Activated CD4-positive, alpha-beta T cell treated with anti-CD3 and anti-CD28 coated beads, Interleukin-2, Interleukin-4, amounts not matched to agents 100 ng/mL and 50 ng/mL, durations not matched to agents 16 hours and 8 hours (primary cell): ENCODE results near the gene KIF11.
"Not testable (repeated sequence)": the region's sequence is repeated elsewhere in the genome, so short reads cannot be mapped to it uniquely, and the experiment has no call there.

ENCODE experiments used
- DNase-seq: peaks from one replicate; pipeline ENCODE4 v3.0.0-alpha.2; 2020; ENCODE audit warnings: low spot score

Gene KIF11

GRCh38 chr10:92592761-92593618 lies at the start of gene KIF11:
KIF11 (plus strand) TSS chr10:92593130; CDS start chr10:92593376, 246 bp downstream.
- DNase-seq = peak; percentile 98

GRCh38 chr10:92544296-92544695 lies 48.6 kb upstream of the KIF11 start:
- DNase-seq = no peak

DNA sequence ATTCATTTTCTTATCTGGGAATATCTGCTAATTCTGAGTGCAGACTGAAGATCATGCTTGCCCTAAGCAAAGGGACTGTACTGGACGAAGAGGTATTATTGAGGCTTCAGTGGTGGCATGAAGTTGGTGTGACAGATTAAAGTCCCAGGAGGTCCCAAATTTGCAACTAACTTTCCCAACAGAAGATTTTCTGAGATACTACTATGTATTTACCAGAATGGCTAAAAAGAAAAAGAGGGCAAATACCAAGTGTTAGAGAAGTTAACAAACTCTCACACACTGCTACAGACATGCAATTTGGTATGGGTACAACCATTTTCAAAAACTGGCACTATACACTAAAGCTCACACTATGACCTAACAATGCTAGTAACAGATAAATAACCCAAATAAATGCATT lies 47.4 kb upstream of the KIF11 start:
- DNase-seq = no peak

DNA sequence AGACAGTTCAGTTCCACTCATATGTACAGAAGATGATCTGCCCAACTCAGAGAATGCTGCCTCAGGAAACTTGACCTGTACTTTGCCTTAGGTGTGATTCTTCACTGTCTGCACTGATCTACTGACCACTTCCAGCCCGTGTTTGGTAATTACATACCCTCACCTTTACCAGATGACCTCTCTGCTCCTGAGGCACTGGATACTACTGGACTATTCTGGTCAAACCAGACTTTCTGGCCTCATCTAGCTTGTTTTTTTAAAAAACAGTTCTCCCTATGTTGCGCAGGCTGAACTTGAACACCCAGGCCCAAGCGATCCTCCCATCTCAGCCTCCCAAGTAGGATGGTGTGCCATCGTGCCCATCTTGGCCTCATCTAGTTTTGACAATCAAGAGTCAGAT lies 45.3 kb upstream of the KIF11 start:
- DNase-seq = no peak

DNA sequence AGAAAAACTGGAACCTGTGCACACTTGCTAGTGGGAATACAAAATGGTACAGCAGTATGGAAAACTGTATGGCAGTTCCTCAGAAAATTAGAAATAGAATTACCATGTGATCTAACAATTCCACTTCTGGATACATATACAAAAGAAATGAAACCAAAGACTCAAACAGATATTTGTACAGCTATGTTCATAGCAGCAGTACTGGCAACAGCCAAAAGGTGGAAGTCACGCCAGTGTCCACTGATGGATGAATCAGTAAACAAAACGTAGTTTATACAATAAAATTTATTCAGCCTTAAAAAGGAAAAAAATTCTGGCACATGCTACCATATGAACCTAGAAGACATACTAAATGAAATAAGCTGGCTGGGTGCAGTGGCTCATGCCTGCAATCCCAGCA lies 42.0 kb upstream of the KIF11 start:
- no peak for DNase-seq

DNA sequence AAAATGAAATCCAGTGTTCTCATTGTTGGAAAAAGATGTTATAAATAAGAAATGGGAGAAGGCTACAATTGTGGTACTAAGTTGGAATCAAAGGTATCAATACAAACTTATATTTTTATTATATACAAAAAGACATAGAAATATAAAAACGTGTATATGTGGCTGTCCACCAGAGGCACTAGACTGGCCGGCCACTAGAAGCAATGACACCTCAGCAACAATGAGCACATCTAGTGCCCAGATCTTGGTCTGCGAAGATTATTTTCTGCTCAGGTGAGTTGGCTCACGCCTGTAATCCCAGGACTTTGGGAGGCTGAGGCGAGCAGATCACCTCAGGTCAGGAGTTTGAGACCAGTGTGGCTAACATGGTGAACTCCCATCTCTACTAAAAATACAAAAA lies 40.6 kb upstream of the KIF11 start:
- DNase-seq = no peak

GRCh38 chr10:92553959-92554358 lies 39.0 kb upstream of the KIF11 start:
- no peak for DNase-seq

GRCh38 chr10:92559046-92559445 lies 33.9 kb upstream of the KIF11 start:
- no peak for DNase-seq

- DNase-seq = no peak
Observed at GRCh38 chr10:92562424-92562823, 30.5 kb upstream of the KIF11 start.

GRCh38 chr10:92567952-92568600 lies 24.9 kb upstream of the KIF11 start:
- DNase-seq = peak; percentile 54

GRCh38 chr10:92569071-92569470 lies 23.9 kb upstream of the KIF11 start:
- no peak for DNase-seq

DNA sequence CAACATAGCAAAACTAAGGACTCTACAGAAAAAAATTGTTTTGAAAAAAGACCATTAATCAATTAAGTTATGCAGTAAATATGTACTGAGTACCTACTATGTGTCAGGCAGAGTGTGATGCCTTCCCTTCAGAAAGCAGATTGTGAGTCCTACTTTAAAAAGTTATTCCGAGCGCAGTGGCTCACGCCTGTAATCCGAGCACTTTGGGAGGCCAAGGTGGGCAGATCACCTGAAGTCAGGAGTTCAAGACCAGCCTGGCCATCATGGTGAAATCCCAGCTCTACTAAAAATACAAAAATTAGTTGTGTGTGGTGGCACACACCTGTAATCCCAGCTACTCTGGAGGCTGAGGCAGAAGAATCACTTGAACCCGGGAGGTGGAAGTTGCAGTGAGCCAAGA lies 23.3 kb upstream of the KIF11 start:
- not testable (repeated sequence) for DNase-seq

DNA sequence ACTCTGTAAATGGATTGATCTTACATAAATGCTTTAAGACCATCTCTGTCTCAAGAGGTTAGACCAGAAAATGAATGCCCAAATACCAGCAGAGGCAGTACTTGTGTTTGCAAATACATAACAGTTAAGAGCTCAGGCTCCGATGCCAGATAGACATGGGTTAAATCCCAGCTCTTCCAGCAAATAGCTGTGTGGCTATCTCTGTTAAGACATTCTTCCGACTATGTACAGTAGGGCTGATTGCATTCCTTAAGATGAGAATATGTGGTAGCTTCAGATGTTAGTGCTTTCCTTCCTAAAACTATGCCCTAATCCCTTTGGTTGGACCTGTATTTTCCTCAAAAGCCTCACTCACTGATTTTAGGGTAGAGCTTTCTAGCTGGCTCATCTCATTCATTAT lies 21.3 kb upstream of the KIF11 start:
- no peak for DNase-seq

DNA sequence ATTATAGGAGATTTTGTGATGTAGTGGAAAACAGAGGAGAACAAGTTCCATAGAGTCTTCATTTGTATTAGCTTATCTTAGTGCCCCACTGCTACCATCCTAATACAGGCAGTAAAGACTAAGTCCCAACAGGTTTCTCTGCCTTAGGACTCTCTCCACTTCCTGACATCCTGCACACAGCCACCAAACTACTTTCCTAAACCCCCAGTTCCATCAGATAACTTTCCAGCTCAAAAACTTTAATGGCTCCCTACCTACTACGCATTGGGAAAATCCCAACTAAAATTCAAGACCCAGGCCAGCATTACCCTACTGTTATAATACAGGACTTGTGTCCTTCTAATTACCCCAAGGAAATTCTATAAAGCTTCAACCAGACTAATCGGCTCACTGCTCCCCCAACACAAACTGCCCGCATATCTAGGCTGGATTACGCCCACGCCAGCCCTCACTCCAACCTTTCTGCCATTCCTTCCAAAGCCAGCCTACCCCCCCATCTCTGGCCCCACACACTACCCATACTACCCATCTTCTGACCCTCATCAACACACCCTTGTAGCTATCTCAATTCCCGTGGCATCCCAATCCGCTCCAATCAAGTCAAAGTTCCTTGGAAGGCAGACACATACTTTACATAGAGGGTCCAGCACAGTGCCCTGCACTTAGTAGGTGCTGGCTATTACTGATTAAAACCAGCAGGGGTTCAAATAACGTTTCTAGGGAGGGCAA lies 20.4 kb upstream of the KIF11 start:
- DNase-seq = no peak

DNA sequence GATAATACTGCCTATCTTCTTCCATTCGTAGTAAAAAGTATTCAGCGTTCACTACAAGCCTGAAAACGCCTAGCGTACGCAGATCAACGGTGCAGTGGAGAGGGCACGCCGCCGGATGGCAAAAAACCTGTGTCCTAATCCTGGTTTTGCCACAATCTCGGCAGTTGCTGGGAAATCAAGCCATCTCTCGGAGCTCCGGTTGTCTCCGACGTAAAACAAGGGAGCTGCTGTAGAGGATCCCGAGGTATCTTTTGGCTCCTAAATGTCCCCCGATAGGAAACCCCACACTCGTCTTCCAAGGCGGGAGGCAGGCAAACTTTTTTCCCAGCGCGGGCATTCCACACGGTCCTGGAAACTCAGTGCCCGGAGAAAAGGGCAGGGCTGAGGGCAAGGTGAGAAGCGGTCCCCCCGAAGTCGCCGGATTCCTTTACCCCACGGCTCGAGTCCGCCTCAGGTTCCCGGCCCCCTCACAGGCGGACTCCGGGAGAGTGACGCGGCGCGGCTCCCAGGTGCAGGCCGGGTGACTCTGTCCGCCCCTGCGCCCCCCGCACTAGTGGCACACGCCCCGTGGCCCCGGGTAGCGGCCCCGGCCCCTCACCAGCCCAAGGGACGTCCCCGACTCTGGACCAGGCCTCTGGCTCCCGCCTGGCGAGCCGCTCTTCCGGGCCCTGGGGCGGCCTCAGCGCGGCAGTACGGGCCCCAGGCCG lies 19.7 kb upstream of the KIF11 start:
- DNase-seq = no peak

- DNase-seq = peak; percentile 87
Observed at GRCh38 chr10:92573798-92574547, 19.0 kb upstream of the KIF11 start, which contains the start of gene IDE. IDE (minus strand) TSS chr10:92574093; CDS start chr10:92574019, 74 bp downstream.

- DNase-seq = no peak
Observed at GRCh38 chr10:92574548-92575261, 18.2 kb upstream of the KIF11 start.

GRCh38 chr10:92575961-92576360 lies 17.0 kb upstream of the KIF11 start:
- no peak for DNase-seq

DNA sequence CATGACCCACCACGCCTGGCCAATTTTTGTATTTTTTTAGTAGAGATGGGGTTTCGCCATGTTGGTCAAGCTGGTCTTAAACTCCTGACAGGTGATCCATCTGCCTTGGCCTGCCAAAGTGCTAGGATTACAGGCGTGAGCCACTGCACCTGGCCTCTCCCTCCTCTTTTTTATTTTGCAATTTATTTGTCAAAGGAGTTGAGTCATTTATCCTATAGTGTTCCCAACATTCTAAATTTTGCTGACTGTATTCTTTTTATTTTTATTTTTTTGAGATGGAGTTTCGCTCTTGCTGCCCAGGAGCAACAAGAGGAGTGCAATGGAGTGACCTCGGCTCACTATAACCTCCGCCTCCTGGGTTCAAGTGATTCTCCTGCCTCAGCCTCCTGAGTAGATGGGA lies 10.6 kb upstream of the KIF11 start:
- not testable (repeated sequence) for DNase-seq
